SK-N-MC (cell line): ENCODE measurements around the gene CAMTA1.

Source experiments
- EZH2 ChIP-seq: fragments of 200-600 bp; sonication (generic); IDR thresholded peaks from one replicate; pipeline ENCODE4 v1.6.1; 2017; ENCODE audit warnings: antibody characterized with exemption
- POLR2AphosphoS5 ChIP-seq: IDR thresholded peaks from 2 replicates; pipeline ENCODE4 v1.6.1; 2012; ENCODE audit warnings: mild to moderate bottlenecking, low read depth, low read length, borderline replicate concordance

- no peak for TF ChIP-seq EZH2
- no peak for TF ChIP-seq POLR2AphosphoS5
These were observed 825.7 kb downstream of the CAMTA1 start for GRCh38 chr1:7610936-7611335.
